HG02759 (cell line): Measurements from ENCODE around the gene CAPN12.
"Not testable (repeated sequence)": the region's sequence is repeated elsewhere in the genome, so short reads cannot be mapped to it uniquely, and the experiment has no call there.

Experiments used
- ATAC-seq: cut with Tn5 transposase; IDR thresholded peaks from one replicate; pipeline ENCODE4 v1.9.1; 2021; ENCODE audit warnings: mild to moderate bottlenecking, moderate library complexity; ENCODE audit not compliant: unreplicated experiment

The CAPN12 gene

GRCh38 chr19:38744298-38744681 is at the start of gene CAPN12:
TSS of gene CAPN12 (minus strand) at chr19:38744474. CDS start at chr19:38744165, 309 bp downstream.
- ATAC-seq: no peak

GRCh38 chr19:38793671-38794070 is 49.4 kb upstream of the CAPN12 start:
- no peak for ATAC-seq

- no peak for ATAC-seq
These were observed 48.9 kb upstream of the CAPN12 start for GRCh38 chr19:38793177-38793576.

GRCh38 chr19:38792250-38793111 is 48.2 kb upstream of the CAPN12 start:
- ATAC-seq: peak; percentile 14

GRCh38 chr19:38791451-38792064 is 47.3 kb upstream of the CAPN12 start:
- peak; percentile 77 for ATAC-seq

GRCh38 chr19:38790507-38791403 is 46.5 kb upstream of the CAPN12 start:
- not testable (repeated sequence) for ATAC-seq

- no peak for ATAC-seq
These were observed 44.4 kb upstream of the CAPN12 start, which contains the start of gene LGALS7B for GRCh38 chr19:38788478-38789243. TSS of gene LGALS7B (plus strand) at chr19:38789200. CDS start at chr19:38789227, 27 bp downstream.

- ATAC-seq: no peak
These were observed 42.4 kb upstream of the CAPN12 start for GRCh38 chr19:38786572-38787265.

GRCh38 chr19:38786061-38786460 is 41.8 kb upstream of the CAPN12 start:
- not testable (repeated sequence) for ATAC-seq

- ATAC-seq: no peak
These were observed 41.0 kb upstream of the CAPN12 start for GRCh38 chr19:38785187-38785699.

- no peak for ATAC-seq
These were observed 40.0 kb upstream of the CAPN12 start for GRCh38 chr19:38784224-38784623.

GRCh38 chr19:38782212-38782611 is 37.9 kb upstream of the CAPN12 start:
- not testable (repeated sequence) for ATAC-seq

GRCh38 chr19:38781058-38781457 is 36.8 kb upstream of the CAPN12 start:
- ATAC-seq: no peak

- no peak for ATAC-seq
These were observed 36.2 kb upstream of the CAPN12 start for GRCh38 chr19:38780443-38780842.

GRCh38 chr19:38778733-38779132 is 34.5 kb upstream of the CAPN12 start:
- no peak for ATAC-seq

- ATAC-seq: no peak
These were observed 30.1 kb upstream of the CAPN12 start for GRCh38 chr19:38774181-38774950.

GRCh38 chr19:38773469-38774177 is 29.3 kb upstream of the CAPN12 start, which contains the start of gene LGALS7:
TSS of gene LGALS7 (minus strand) at chr19:38773517. CDS start at chr19:38773492, 25 bp downstream.
- ATAC-seq: no peak

GRCh38 chr19:38771569-38771968 is 27.3 kb upstream of the CAPN12 start:
- ATAC-seq: not testable (repeated sequence)
